ENCODE measurements around the gene ZNF276.
A peak's percentile ranks its signal among the peaks of the same experiment; 100 is the strongest.

Gene ZNF276

GRCh38 chr16:89729293-89729692, 8.0 kb downstream of the ZNF276 start:
- H3K27ac ChIP-seq: no peak overlapping the region
- no peak overlapping the region for H3K4me3 ChIP-seq
- DNase-seq (ENCODE audit: low read depth, low spot score): no peak
- no peak overlapping the region for H3K9ac ChIP-seq (ENCODE audit: insufficient read length)
- no peak for TF ChIP-seq FOXP2 (optimal IDR thresholded peaks at IDR 0.05; ENCODE audit: control extremely low read depth, extremely low read length, insufficient read depth)
- TF ChIP-seq POLR2AphosphoS5 (IDR thresholded peaks at IDR 0.05; ENCODE audit: borderline replicate concordance, low read depth, low read length): no peak
- TF ChIP-seq EZH2 (IDR thresholded peaks at IDR 0.05): no peak
- no peaks in the 10 kb centered on the region; the same call in 1 of the 2 replicates for H3K36me3 ChIP-seq (ENCODE audit: insufficient read depth, low read length)
- H3K9me3 ChIP-seq (ENCODE audit: low read depth, low read length): no peaks in the 10 kb centered on the region

DNA sequence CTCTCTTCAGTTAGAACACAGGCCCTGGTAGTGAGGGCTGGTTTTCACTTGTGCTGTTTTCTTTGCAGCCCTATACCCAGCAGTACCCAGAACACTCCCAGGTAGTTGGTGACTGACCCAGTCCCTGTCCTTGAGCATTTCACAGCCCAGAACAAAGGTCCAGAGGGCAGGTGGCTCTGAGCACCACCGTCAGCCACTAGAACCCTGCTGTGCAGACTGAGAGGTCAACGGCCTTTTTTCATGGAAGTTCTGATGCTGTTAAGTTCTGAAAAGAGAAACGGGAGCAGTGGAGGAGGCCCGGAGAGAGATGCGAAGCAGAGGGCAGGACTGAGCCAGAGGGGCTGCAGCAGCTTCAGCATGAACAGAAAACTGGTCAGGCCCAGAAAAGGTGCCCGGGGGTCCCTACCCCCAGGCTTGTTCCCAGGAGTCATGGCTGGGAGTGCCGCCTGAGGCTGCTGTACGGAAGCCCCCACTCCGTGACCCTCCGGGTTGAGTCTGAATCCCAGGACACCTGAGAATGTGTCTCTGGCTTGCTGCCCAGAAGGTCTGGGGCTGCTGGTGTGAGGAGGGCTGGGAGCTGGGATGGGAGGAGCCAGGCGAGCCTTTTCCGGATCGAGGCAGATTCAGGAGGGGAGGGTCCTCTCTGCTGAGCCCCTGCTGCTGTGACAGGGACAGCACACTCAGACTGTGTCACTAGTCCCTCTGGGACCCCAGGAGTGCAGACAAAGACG, 8.7 kb downstream of the ZNF276 start:
- Histone ChIP-seq H3K4me3 (no peak overlapping the region), H3K9me3 (ENCODE audit: low read depth, low read length) (no peaks in the 10 kb centered on the region), H3K9ac (ENCODE audit: insufficient read length) (no peak overlapping the region), H3K36me3 (ENCODE audit: insufficient read depth, low read length) (peaks cover under 1% of the 10 kb centered on the region; the same call in 1 of the 2 replicates), H3K27ac (no peak overlapping the region)
- no peak for DNase-seq (ENCODE audit: low read depth, low spot score)
- TF ChIP-seq POLR2AphosphoS5 (IDR thresholded peaks at IDR 0.05; ENCODE audit: borderline replicate concordance, low read depth, low read length): no peak
- no peak for TF ChIP-seq EZH2 (IDR thresholded peaks at IDR 0.05)
- TF ChIP-seq FOXP2 (optimal IDR thresholded peaks at IDR 0.05; ENCODE audit: control extremely low read depth, extremely low read length, insufficient read depth): no peak

DNA sequence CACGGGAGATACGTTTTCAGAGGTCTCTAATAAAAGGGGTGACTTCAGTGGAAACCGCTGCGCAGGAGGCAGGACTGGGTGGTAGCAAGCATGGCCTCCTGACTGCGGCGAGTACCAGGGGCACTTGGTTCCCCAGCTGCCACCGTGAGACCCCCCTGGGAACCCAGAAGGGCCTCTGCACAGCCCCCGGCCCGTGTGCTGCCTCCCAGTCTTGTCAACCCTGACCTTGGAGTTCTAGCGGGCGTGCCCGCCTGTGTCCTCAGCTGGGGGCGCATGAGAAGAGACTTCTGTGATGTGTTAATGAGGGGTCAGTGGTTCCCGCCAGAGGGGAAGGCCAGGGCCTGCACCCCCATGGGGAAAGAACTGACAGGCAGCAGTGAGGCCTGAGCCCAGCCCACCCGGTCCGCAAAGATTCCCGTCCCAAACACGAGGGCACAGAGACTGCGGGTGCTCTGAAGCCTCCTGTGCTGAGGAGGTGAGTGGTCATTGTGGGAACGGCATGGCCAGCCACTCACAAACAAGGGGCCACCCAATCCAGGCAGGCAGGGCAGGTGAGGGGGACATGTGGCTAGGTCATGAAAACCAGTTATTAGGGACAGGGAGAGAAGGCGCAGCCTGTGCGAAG, 9.4 kb downstream of the ZNF276 start:
- Histone ChIP-seq H3K4me3 (no peak overlapping the region), H3K9ac (ENCODE audit: insufficient read length) (no peak overlapping the region), H3K9me3 (ENCODE audit: low read depth, low read length) (no peaks in the 10 kb centered on the region), H3K27ac (no peak overlapping the region), H3K36me3 (ENCODE audit: insufficient read depth, low read length) (peaks cover 4% of the 10 kb centered on the region; the same call in 1 of the 2 replicates)
- TF ChIP-seq EZH2 (IDR thresholded peaks at IDR 0.05): no peak
- no peak for TF ChIP-seq FOXP2 (optimal IDR thresholded peaks at IDR 0.05; ENCODE audit: control extremely low read depth, extremely low read length, insufficient read depth)
- TF ChIP-seq POLR2AphosphoS5 (IDR thresholded peaks at IDR 0.05; ENCODE audit: borderline replicate concordance, low read depth, low read length): no peak; the same call in 1 of the 2 replicates
- DNase-seq (ENCODE audit: low read depth, low spot score): no peak

DNA sequence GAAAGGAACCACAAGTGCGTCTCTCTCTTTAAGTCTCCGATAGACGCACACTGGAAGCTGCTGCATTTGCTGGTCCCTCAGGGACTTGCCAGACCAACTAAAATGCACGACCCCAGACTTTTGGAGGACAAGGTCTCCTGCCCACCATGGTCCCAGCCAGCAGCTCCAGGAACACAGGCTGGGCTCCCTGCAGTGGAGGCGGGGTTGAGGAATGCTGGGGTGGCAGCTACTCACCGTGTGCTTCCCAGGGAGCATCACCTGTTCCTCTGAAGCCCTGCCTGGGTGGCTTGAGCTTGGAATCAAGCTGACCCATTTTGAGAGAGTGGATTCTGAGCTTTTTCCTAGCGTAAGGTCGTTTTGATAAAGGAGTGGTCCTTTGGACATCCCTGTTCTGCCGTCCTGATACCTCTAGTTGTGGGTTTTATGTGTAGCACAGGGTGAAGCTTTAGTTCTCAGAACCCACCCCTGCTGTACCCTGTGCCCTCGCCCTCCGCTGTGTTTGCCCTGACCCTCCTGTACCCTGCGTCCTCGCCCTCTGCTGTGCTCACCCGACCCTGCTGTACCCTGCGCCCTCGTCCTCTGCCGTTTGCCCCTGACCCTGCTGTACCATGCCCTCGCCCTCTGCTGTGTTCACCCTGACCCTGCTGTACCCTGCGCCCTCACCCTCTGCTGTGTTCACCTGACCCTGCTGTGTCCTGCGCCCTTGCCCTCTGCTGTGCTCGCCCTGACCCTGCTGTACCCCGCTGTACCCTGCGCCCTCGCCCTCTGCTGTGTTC, 11.0 kb downstream of the ZNF276 start:
- Histone ChIP-seq H3K9ac (ENCODE audit: insufficient read length) (no peak overlapping the region), H3K27ac (0 out of 2 replicates have a peak overlapping the region, but pooled peaks have one; percentile 42), H3K9me3 (ENCODE audit: low read depth, low read length) (no peaks in the 10 kb centered on the region), H3K36me3 (ENCODE audit: insufficient read depth, low read length) (peaks cover 7% of the 10 kb centered on the region; the same call in 1 of the 2 replicates), H3K4me3 (no peak overlapping the region)
- TF ChIP-seq FOXP2 (optimal IDR thresholded peaks at IDR 0.05; ENCODE audit: control extremely low read depth, extremely low read length, insufficient read depth): no peak
- no peak for TF ChIP-seq EZH2 (IDR thresholded peaks at IDR 0.05)
- no peak for TF ChIP-seq POLR2AphosphoS5 (IDR thresholded peaks at IDR 0.05; ENCODE audit: borderline replicate concordance, low read depth, low read length)
- DNase-seq (ENCODE audit: low read depth, low spot score): no peak

DNA sequence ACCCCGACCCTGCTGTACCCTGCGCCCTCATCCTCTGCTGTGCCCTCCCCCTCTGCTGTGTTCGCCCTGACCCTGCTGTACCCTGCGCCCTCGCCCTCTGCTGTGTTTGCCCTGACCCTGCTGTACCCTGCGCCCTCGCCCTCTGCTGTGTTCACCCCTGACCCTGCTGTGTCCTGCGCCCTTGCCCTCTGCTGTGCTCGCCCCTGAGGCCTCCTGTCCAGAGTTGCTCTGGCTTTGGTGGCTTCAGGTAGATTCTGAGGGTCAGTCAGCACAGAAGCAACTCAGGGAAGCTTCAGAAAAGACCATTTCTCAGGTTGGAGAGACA, 11.5 kb downstream of the ZNF276 start:
- H3K9me3 ChIP-seq (ENCODE audit: low read depth, low read length): no peaks in the 10 kb centered on the region
- peaks cover 11% of the 10 kb centered on the region; the same call in 1 of the 2 replicates for H3K36me3 ChIP-seq (ENCODE audit: insufficient read depth, low read length)
- no peak overlapping the region for H3K9ac ChIP-seq (ENCODE audit: insufficient read length)
- DNase-seq (ENCODE audit: low read depth, low spot score): no peak
- no peak for TF ChIP-seq EZH2 (IDR thresholded peaks at IDR 0.05)
- no peak for TF ChIP-seq FOXP2 (optimal IDR thresholded peaks at IDR 0.05; ENCODE audit: control extremely low read depth, extremely low read length, insufficient read depth)
- H3K27ac ChIP-seq: no peak overlapping the region
- no peak overlapping the region for H3K4me3 ChIP-seq

GRCh38 chr16:89733322-89733721, 12.0 kb downstream of the ZNF276 start:
- no peak overlapping the region for H3K27ac ChIP-seq
- H3K9ac ChIP-seq (ENCODE audit: insufficient read length): no peak overlapping the region
- DNase-seq (ENCODE audit: low read depth, low spot score): no peak
- no peaks in the 10 kb centered on the region for H3K9me3 ChIP-seq (ENCODE audit: low read depth, low read length)
- H3K36me3 ChIP-seq (ENCODE audit: insufficient read depth, low read length): peaks cover 15% of the 10 kb centered on the region; the same call in 1 of the 2 replicates
- TF ChIP-seq POLR2AphosphoS5 (IDR thresholded peaks at IDR 0.05; ENCODE audit: borderline replicate concordance, low read depth, low read length): no peak
- TF ChIP-seq FOXP2 (optimal IDR thresholded peaks at IDR 0.05; ENCODE audit: control extremely low read depth, extremely low read length, insufficient read depth): no peak
- no peak for TF ChIP-seq EZH2 (IDR thresholded peaks at IDR 0.05)
- H3K4me3 ChIP-seq: no peak overlapping the region

DNA sequence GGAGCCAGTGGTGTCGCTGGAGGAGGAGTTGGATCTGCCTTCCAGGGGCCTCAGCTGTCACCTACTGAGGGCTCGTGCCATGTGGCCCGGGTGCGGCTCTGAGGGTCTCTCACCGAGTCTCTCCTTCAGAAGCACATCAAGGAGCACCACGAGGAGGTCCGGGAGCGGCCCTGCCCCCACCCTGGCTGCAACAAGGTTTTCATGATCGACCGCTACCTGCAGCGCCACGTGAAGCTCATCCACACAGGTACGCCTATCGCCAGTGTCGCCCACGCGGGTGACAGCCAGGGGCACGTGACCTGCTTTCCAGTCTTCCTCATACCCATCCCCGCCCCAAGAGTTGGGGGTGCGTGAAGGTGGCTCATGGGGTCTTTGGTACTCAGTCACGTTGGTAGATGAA, 12.5 kb downstream of the ZNF276 start:
- H3K27ac ChIP-seq: no peak overlapping the region
- no peak overlapping the region for H3K9ac ChIP-seq (ENCODE audit: insufficient read length)
- H3K4me3 ChIP-seq: no peak overlapping the region
- H3K9me3 ChIP-seq (ENCODE audit: low read depth, low read length): no peaks in the 10 kb centered on the region
- H3K36me3 ChIP-seq (ENCODE audit: insufficient read depth, low read length): peaks cover 19% of the 10 kb centered on the region; the same call in 1 of the 2 replicates
- no peak for DNase-seq (ENCODE audit: low read depth, low spot score)
- no peak for TF ChIP-seq POLR2AphosphoS5 (IDR thresholded peaks at IDR 0.05; ENCODE audit: borderline replicate concordance, low read depth, low read length)
- TF ChIP-seq FOXP2 (optimal IDR thresholded peaks at IDR 0.05; ENCODE audit: control extremely low read depth, extremely low read length, insufficient read depth): no peak
- TF ChIP-seq EZH2 (IDR thresholded peaks at IDR 0.05): no peak

DNA sequence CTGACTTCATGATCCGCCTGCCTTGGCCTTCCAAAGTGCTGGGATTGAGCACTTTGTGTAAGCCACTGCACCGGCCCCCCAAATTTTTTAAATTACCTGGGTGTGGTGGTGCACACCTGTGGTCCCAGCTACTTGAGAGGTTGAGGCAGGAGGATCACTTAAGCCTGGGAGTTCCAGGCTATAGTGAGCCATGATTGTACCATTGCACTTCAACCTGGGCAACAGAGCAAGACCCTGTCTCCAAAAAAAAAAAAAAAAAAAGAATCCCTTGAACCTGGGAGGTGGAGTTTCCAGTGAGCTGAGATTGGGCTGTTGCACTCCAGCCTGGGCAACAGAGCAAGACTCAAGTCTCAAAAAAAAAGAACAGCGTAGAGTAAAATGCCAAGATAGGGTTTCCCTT, 15.2 kb downstream of the ZNF276 start:
- peaks cover 30% of the 10 kb centered on the region; the same call in 1 of the 2 replicates for H3K36me3 ChIP-seq (ENCODE audit: insufficient read depth, low read length)
- TF ChIP-seq POLR2AphosphoS5 (IDR thresholded peaks at IDR 0.05; ENCODE audit: borderline replicate concordance, low read depth, low read length) (no peak), EZH2 (IDR thresholded peaks at IDR 0.05) (no peak), FOXP2 (optimal IDR thresholded peaks at IDR 0.05; ENCODE audit: control extremely low read depth, extremely low read length, insufficient read depth) (no peak)
- H3K9ac ChIP-seq (ENCODE audit: insufficient read length): no peak overlapping the region

More for the DNA sequence above, 15.2 kb downstream of the ZNF276 start:
- no peak overlapping the region for H3K27ac ChIP-seq
- no peak overlapping the region for H3K4me3 ChIP-seq
- no peaks in the 10 kb centered on the region for H3K9me3 ChIP-seq (ENCODE audit: low read depth, low read length)
- DNase-seq (ENCODE audit: low read depth, low spot score): no peak
